Skin epidermis (tissue), 12 donors: ENCODE data around the gene BFSP1.

Experiments used
- H3K27ac ChIP-seq, 21 experiments: fragments of 200-600 bp; sonication (generic) in 11 of 21; one replicate each; pipeline ENCODE4 v1.5.0; 2020; ENCODE audit warnings: mild to moderate bottlenecking in 3 of 21, inconsistent platforms in 2 of 21, moderate library complexity in 2 of 21
- H3K4me3 ChIP-seq, 7 experiments: fragments of 200-600 bp; sonication (generic) in 2 of 7; one replicate each; pipeline ENCODE4 v1.5.0; 2020; ENCODE audit warnings: inconsistent platforms in 2 of 7, mild to moderate bottlenecking in 2 of 7, moderate library complexity in 1 of 7

Gene BFSP1

DNA sequence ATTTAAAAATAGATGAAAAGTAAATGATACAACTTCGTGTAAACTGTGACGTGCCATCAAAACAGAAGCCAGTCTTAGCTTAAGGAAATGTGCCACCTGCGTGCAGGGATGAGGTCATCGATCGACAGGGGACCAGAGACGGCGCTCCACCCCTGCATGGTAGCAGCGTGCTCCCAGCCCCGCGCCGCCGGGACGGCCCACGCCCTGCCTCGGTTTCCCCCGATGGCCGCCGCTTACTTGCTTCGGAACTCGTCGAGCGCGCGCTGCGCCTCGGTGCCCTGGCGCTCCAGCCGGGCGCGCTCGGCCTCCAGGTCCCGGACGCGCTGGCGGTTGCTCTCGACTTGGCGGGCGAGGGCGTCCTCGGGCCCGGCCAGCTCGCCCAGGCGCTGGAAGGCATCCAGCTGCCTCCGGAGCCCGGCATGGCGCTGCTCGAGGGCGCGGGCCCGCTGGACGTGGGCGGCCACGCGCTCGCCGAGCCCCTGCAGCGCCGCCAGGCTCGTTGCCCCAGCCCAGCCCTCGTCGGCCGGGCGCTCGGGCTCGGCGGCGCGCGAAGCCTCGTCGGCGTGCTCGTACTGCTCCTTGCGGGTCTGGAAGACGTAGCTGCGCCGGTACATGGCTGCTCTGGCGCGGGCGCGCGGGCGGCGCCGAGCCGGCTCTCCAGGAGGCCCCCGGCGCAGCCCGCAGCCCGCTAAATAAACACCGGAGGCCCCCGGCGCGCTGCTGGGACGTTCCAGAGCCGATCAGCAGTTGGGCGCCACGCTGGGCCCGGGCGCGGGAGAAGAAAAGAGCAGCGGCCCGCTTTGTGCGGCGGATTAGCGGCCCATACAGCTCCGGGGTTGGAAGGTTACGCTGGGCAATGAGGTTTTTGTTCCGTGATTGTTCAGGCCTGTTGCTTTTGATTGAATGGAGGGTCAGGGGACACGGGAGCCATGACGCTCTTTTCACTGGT lies at the start of gene BFSP1:
Gene BFSP1 (minus strand): TSS at position 664 of the 949 bp plus-strand sequence. CDS start 50 bp downstream, at position 614.
- H3K27ac ChIP-seq: peak within 1 kb of the TSS in 19 of 21 experiments; percentile 12 to 81 (median 58)
- peak within 1 kb of the TSS; percentile 31 to 54 (median 50) for H3K4me3 ChIP-seq

GRCh38 chr20:17580895-17581294 lies 49.7 kb upstream of the BFSP1 start:
- no peak overlapping the region for H3K4me3 ChIP-seq

GRCh38 chr20:17579369-17580039 lies 48.3 kb upstream of the BFSP1 start:
- no peak overlapping the region for H3K4me3 ChIP-seq
- no peak overlapping the region for H3K27ac ChIP-seq

More at GRCh38 chr20:17580895-17581294, 49.7 kb upstream of the BFSP1 start:
- H3K27ac ChIP-seq: no peak overlapping the region

- Histone ChIP-seq H3K27ac (no peak overlapping the region), H3K4me3 (no peak overlapping the region)
These were observed 45.0 kb upstream of the BFSP1 start for GRCh38 chr20:17576215-17576614.

DNA sequence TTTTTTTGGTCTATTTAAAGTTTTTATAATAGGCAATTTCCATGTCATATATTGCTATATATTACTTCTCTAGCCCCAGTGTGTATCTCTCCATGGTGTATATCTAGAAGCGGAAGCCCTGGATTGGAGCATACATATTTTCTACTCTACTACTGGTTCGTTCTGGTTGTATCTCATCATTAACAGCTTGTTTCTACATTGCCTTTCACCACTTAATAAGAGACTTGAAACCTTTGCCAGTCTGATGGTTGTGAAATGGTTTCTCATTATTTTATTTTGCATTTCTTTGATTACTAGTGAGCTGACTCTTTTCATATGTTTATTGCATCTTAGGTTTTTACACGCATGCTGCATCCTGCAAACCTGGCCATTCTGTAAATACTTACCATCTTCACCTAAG lies 42.3 kb upstream of the BFSP1 start:
- H3K27ac ChIP-seq: no peak overlapping the region
- no peak overlapping the region for H3K4me3 ChIP-seq

- Histone ChIP-seq H3K4me3 (peak overlapping the region in 2 of 7 experiments; percentile 82 to 83), H3K27ac (peak overlapping the region in 9 of 21 experiments; percentile 16 to 99 (median 43))
These were observed 41.0 kb upstream of the BFSP1 start for GRCh38 chr20:17572034-17572638.

- peak overlapping the region; percentile 73 to 99 (median 83) for H3K4me3 ChIP-seq
- peak overlapping the region in 15 of 21 experiments; percentile 93 to 99 (median 98) for H3K27ac ChIP-seq
These were observed 40.0 kb upstream of the BFSP1 start for GRCh38 chr20:17571153-17571527.

DNA sequence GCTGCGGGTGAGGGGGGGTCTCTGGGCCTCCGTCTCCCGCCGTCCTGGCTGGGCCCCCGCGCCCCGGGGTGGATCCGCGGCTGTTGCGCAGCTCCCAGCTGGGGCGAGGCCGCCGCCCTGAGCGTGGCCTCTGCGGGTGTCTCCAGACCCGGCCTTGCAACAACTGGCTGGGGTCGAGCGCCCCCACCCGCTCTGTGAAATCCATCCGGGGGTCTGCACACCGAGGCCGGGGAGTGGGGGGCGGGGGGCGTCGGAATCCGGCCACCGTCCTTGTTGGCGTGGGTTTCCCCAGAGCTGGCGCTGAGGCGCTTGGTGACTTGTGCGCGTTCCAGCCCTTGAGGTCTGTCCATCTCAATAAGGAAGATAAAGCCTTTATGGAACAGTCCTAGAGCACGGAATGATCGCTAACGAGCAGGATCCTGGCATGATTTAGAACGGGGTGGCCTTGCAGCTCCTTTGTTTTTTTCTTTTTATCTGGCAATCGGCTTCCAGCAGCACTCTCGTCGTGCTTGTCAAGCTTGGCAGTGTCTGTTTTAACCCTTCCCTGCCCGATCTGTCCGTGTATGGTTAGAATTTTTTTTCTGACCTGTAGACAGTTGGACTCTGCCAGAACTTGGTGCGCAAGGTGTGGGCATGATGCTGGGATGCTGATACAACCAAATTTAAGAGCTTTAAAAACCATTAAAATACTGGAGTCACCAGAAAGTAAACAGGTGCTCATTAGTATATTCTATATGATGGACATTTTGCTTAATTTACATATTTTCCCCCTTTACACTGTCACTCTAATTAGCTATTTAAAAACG lies 39.4 kb upstream of the BFSP1 start:
- H3K4me3 ChIP-seq: peak overlapping the region; percentile 73 to 99 (median 83)
- peak overlapping the region; percentile 93 to 99 (median 98) for H3K27ac ChIP-seq

- peak within 1 kb of the TSS; percentile 73 to 99 (median 83) for H3K4me3 ChIP-seq
- H3K27ac ChIP-seq: peak within 1 kb of the TSS; percentile 93 to 99 (median 98)
These were observed 38.6 kb upstream of the BFSP1 start, which contains the start of gene DSTN for GRCh38 chr20:17569616-17570346. DSTN (plus strand) TSS chr20:17570075; CDS start chr20:17570209, 134 bp downstream.

DNA sequence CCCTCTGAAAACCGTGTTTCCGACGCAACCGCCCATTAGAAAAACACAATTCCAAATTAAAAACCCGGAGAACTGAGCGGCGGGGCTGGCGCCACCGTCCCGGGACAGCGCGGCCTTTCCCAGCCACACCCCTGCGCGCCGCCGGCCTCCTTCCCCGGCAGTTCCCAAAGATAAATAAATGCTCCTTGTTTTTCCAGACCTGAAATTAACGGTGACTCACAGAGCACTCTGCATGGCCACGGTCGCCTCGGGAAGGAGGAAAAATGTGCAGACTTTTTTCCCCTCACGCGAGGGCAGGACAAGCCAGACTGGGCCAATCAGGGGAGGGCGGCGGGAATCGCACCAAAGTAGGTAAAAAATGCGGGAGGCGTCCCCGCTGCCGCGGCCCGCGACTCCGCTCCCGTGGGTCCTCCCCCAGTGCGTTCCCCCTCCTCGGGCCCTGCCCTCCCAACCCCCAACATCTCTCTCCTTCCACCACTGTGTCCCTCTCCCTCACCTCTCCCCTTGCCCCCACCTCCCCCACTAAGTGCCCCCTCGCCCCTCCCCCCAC lies 37.9 kb upstream of the BFSP1 start:
- peak overlapping the region; percentile 70 to 99 (median 98) for H3K27ac ChIP-seq
- H3K4me3 ChIP-seq: peak overlapping the region; percentile 73 to 99 (median 83)

- Histone ChIP-seq H3K4me3 (peak overlapping the region in 6 of 7 experiments; percentile 73 to 99 (median 82)), H3K27ac (peak overlapping the region in 20 of 21 experiments; percentile 93 to 99 (median 98))
These were observed 37.0 kb upstream of the BFSP1 start for GRCh38 chr20:17568045-17568788.

DNA sequence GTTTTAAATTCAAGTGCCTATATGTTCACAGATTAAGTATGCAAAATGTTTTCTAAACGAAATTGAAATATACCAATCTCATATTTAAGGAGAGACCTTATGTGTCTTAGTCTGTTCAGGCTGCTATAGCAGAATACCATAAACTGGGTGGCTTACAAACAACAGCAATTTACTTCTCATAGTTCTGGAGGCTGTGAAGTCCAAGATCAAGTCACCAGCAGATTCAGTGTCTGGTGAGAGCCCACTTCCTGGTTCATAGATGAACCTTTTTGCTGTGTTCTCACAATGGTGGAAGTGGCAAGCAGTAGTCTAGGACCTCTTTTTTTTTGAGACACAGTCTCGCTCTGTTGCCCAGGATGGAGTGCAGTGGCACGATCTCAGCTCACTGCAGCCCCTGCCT lies 35.2 kb upstream of the BFSP1 start:
- peak overlapping the region in 1 of 21 experiments; percentile 29 for H3K27ac ChIP-seq
- H3K4me3 ChIP-seq: no peak overlapping the region

DNA sequence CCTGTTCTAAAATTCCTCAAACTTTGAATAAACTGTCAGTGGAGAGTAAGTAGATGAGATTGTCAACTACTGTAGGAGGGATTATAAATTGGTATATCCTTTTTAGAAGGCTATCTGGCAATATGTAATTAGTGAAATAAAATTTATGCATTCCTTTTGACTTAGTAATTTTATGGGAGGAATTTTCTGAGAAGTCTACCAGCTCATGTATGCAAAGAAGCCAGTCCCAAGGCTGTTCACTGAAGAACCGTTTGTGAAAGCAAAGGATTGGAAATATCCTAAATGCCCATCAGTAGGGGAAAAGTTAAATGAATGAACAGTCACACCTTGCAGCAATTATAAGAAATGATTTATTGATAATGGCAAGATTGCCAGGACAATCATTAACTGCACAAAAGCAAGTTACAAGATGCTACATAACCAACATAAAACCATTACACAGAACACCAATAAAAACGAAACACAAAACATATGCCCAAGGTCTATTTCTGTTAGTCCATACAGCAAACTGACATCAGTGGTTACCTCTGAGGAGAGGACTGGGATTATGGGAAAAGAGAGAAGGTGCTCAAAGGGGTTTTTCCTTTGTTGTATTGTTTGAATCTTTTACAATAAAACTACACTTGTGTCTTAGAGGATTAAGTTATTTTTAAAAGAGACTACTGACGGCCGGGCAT lies 34.1 kb upstream of the BFSP1 start:
- H3K27ac ChIP-seq: peak overlapping the region in 1 of 21 experiments; percentile 0

DNA sequence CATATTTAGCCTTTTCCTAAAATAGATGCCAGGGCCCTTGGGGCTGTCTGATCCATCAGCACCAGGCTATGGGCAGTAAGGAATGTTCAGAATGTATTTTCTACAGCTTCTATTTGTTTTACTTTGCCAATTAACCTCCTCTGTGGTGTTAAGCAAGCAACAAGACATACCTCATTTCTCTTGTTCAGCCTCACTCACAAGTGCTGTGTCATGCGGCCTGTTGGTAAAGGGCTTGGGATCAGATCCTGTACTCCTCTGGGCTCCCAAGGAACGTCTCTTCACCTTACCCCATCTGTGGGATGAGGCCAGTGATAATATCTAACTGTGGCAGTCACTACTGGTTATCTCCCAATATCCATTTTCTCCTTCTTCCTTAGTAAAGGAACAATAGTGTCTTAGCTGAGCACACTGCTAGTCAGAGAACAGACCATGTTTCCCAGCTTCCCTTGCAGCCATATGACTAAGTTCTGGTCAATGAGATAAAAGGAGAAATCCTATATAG lies 31.7 kb upstream of the BFSP1 start:
- no peak overlapping the region for H3K4me3 ChIP-seq
- H3K27ac ChIP-seq: peak overlapping the region in 4 of 21 experiments; percentile 4 to 30 (median 19)

More for the DNA sequence above, 34.1 kb upstream of the BFSP1 start:
- no peak overlapping the region for H3K4me3 ChIP-seq

DNA sequence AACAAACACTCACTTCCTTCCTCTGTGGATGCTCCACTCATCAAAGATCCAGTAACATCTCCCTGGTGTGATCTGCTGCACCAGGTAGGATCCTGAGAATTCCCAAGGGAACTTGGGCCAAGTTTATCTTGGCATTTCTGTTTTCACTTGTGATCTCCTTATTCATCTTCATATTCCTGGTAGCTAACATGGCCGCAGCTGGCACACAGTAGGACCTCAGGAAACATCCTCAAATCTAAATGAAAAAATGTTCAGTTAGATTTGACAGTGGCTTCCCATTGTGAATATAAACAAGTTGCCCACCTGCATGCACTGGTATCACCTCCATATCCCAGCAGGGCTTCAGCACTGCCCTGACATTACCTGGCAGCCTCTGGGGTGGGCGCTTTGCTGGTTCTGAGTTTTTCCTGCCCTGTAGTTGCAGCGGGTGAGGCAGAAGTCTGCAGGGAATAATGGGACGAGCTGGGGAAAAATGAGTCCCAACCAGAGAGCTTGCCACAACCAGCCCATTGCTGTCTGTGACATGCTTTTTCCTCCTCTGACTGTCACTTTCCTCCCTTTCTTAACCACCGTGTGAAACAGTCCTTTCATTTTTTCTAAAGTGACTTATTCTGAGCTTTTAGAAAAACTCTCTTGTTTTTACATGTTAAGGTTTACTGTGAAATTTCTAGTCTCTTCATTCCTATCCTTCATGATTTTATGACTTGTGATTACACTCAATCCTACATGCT lies 29.3 kb upstream of the BFSP1 start:
- no peak overlapping the region for H3K4me3 ChIP-seq
- H3K27ac ChIP-seq: peak overlapping the region in 5 of 21 experiments; percentile 27 to 89 (median 84)

GRCh38 chr20:17559338-17559737 lies 28.2 kb upstream of the BFSP1 start:
- H3K27ac ChIP-seq: peak overlapping the region in 20 of 21 experiments; percentile 54 to 92 (median 86)

More at GRCh38 chr20:17559338-17559737, 28.2 kb upstream of the BFSP1 start:
- no peak overlapping the region for H3K4me3 ChIP-seq
